ENCODE results near the gene CD79A. TPM values are rescaled to one million over a fixed set of nuclear protein-coding genes. Genes with fewer than 3 reads are reported as not detected.

Gene CD79A
- total and polyA plus RNA-seq, 11 donors = 0.37 to 0.88 (median 0.48) TPM; not detected in 7

GRCh38 chr19:41843371-41843770 is 33.7 kb upstream of the CD79A start:
- H3K4me1 ChIP-seq = no peaks in the 10 kb centered on the region
- intact Hi-C loops (cut with DNase I) = no loop called here
- H3K4me3 ChIP-seq = no peak overlapping the region
- DNase-seq = no peak
- H3K27ac ChIP-seq = no peak overlapping the region
- H3K27me3 ChIP-seq = peaks cover 0 to 34% (median 7%) of the 10 kb centered on the region in 9 donors
- TF ChIP-seq POLR2A (IDR thresholded peaks at IDR 0.05) = no peak
- TF ChIP-seq, protein P1, sequence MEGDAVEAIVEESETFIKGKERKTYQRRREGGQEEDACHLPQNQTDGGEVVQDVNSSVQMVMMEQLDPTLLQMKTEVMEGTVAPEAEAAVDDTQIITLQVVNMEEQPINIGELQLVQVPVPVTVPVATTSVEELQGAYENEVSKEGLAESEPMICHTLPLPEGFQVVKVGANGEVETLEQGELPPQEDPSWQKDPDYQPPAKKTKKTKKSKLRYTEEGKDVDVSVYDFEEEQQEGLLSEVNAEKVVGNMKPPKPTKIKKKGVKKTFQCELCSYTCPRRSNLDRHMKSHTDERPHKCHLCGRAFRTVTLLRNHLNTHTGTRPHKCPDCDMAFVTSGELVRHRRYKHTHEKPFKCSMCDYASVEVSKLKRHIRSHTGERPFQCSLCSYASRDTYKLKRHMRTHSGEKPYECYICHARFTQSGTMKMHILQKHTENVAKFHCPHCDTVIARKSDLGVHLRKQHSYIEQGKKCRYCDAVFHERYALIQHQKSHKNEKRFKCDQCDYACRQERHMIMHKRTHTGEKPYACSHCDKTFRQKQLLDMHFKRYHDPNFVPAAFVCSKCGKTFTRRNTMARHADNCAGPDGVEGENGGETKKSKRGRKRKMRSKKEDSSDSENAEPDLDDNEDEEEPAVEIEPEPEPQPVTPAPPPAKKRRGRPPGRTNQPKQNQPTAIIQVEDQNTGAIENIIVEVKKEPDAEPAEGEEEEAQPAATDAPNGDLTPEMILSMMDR (IDR thresholded peaks at IDR 0.05) = no peak
- H3K36me3 ChIP-seq = no peaks in the 10 kb centered on the region
- no peaks in the 10 kb centered on the region for H3K9me3 ChIP-seq
- 33 to 43% (median 41%) methylated on average over 7 of the region's 7 CpGs for WGBS, 4 donors
- ATAC-seq = no peak

- Histone ChIP-seq H3K4me1 (no peaks in the 10 kb centered on the region), H3K4me3 (no peak within 1 kb of the TSS), H3K36me3 (no peaks in the 10 kb centered on the region), H3K27me3 (peaks cover 0 to 24% (median 4%) of the 10 kb centered on the region in 9 donors), H3K9me3 (no peaks in the 10 kb centered on the region), H3K27ac (no peak within 1 kb of the TSS)
- DNase-seq = no peak
- WGBS, 4 donors = 79 to 83% (median 80%) methylated on average over 28 to 30 of the region's 30 CpGs
- ATAC-seq = no peak
- TF ChIP-seq, protein P1 (IDR thresholded peaks at IDR 0.05) = no peak
- TF ChIP-seq POLR2A (IDR thresholded peaks at IDR 0.05) = no peak
- intact Hi-C loops (cut with DNase I) = no loop called here
Measured at GRCh38 chr19:41844601-41845000, 32.5 kb upstream of the CD79A start, which contains the start of gene LYPD4. Gene LYPD4 (minus strand): TSS chr19:41844683. CDS start chr19:41839285, 5,398 bp downstream.

DNA sequence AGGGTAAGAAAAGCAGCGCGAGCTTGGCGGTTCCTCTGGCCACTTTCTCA is 32.3 kb upstream of the CD79A start, which contains the start of gene DMRTC2:
Gene DMRTC2, plus strand, starts transcription at position 42 of the 50 bp plus-strand sequence. CDS start 2,387 bp downstream, outside the sequence.
- Histone ChIP-seq H3K36me3 (no peaks in the 10 kb centered on the region), H3K27ac (no peak within 1 kb of the TSS), H3K4me3 (no peak within 1 kb of the TSS), H3K9me3 (no peaks in the 10 kb centered on the region), H3K27me3 (peaks cover 0 to 24% (median 4%) of the 10 kb centered on the region in 9 donors), H3K4me1 (no peaks in the 10 kb centered on the region)
- DNase-seq = no peak
- no peak for ATAC-seq
- intact Hi-C loops (cut with DNase I) = no loop called here
- WGBS, 4 donors = 87 to 97% (median 92%) methylated on average over 3 of the region's 3 CpGs
- no peak for TF ChIP-seq POLR2A (IDR thresholded peaks at IDR 0.05)
- TF ChIP-seq, protein P1 (IDR thresholded peaks at IDR 0.05) = no peak

GRCh38 chr19:41845051-41845590 is 32.0 kb upstream of the CD79A start:
- no peak overlapping the region for H3K4me3 ChIP-seq
- no peak overlapping the region for H3K27ac ChIP-seq
- 88 to 91% (median 90%) methylated on average over 23 of the region's 23 CpGs for WGBS, 4 donors
- no peak for TF ChIP-seq POLR2A (IDR thresholded peaks at IDR 0.05)
- TF ChIP-seq, protein P1 (IDR thresholded peaks at IDR 0.05) = no peak
- no peaks in the 10 kb centered on the region for H3K36me3 ChIP-seq
- intact Hi-C loops (cut with DNase I) = no loop called here
- no peaks in the 10 kb centered on the region for H3K9me3 ChIP-seq
- no peak for DNase-seq
- peaks cover 0 to 24% (median 4%) of the 10 kb centered on the region in 9 donors for H3K27me3 ChIP-seq
- ATAC-seq = no peak
- no peaks in the 10 kb centered on the region for H3K4me1 ChIP-seq

Data from heart left ventricle (tissue), 16 donors.